HG02642 (cell line): ENCODE results near the gene HK2.
A peak's percentile ranks its signal among the peaks of the same experiment; 100 is the strongest.
"Not testable (repeated sequence)": the region's sequence is repeated elsewhere in the genome, so short reads cannot be mapped to it uniquely, and the experiment has no call there.

Experiments used
- ATAC-seq: cut with Tn5 transposase; IDR thresholded peaks from one replicate; pipeline ENCODE4 v1.9.1; 2021; ENCODE audit warnings: mild to moderate bottlenecking; ENCODE audit not compliant: unreplicated experiment, poor library complexity

HK2 gene

GRCh38 chr2:74891136-74891764, 57.3 kb downstream of the HK2 start:
- no peak for ATAC-seq

DNA sequence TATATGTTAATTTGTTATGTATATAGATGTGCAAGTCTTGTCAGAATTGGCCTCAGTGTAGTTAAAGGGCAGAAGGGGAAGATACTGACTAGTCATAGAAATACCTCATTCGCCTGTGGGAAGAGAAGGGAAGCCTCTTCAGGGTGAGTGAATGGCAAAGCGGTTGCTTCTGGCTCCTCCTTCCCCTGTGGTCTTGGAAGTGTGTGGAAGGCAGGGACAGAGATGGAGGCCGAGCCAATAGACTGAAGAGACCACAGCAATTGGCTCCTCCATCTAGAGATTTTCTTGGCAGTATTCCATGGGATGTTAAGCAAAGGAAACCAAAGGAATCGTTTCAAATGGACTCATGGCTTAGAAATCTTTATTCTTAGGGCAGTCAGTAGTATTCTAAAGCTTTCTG, 57.9 kb downstream of the HK2 start:
- ATAC-seq, result not testable (repeated sequence)

DNA sequence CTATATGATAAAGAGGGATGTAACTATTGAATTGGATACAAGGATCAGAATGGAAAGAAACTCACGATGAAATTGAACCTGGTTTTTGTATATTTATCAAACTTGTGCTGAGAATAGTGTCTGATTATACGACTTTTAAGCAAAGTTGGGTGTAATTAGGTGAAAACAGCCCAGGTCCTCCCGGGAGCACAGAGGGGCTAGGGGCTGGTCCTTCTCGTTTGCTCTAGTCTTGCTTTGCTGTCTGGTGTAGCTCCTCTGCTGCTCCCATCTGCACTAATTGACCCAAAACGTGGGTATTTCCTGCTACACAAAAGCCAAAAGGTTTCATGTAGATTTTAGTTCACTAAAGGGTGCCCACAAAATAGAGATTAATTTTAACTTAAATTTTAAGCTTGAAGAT, 58.7 kb downstream of the HK2 start:
- ATAC-seq, result no peak

DNA sequence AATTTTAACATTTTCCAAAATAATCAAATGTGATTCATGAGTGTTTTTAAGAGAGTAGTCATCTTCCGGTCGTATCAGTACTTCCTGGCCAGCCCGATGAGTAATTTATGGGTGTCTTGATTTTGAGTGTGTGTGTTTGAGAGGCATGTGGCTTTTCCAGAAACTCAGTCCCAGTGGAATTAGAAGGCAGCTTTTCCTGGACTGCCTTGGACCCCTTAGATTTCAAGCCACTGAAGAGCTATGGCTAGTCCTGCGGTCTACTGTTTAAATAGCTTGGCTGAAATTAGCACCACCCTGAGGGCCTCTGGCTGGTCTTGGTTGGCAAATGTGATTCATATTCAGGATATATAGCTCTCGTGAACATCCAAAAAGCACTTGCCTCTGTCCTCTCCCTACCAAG, 59.4 kb downstream of the HK2 start:
- ATAC-seq, result no peak

DNA sequence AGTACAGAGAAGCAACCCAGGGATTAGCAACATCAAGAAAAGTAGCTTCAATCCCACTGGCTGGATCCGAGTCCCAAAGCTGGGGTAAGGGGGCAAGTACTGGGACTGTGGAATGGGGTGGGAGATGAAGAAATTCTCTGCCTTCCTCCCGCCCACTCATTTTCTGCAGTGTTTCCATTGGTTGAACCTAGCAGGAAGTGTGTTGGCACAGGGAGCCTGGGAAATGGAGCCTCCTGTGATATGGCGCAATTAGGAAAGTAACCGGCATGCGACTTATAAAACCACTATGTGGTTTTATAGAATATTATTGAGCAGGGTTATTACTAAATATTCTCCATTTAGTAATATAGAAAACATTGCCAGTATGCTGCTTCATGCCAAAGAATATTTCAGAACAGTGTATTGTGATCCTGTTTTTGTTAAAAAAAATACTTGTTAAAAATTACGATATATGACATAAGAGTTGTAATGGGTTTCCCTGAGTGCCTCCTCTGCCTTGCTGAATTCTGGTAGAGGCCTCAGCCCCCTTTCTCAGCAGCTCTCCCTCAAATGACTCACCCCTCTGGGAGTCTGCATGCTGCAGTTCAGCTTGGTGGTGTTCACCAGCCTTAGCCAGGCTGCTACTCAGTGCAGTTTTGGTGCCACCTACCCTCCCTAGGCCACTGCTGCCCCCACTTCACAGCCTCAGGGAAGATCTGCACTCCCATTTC, 60.5 kb downstream of the HK2 start:
- no peak for ATAC-seq

- ATAC-seq, result no peak
Observed at GRCh38 chr2:74895001-74895400, 61.1 kb downstream of the HK2 start.

GRCh38 chr2:74896232-74896631, 62.3 kb downstream of the HK2 start:
- ATAC-seq, result no peak

- not testable (repeated sequence) for ATAC-seq
Observed at GRCh38 chr2:74900225-74900624, 66.3 kb downstream of the HK2 start.

- ATAC-seq, result no peak
Observed at GRCh38 chr2:74902281-74902860, 68.4 kb downstream of the HK2 start.

DNA sequence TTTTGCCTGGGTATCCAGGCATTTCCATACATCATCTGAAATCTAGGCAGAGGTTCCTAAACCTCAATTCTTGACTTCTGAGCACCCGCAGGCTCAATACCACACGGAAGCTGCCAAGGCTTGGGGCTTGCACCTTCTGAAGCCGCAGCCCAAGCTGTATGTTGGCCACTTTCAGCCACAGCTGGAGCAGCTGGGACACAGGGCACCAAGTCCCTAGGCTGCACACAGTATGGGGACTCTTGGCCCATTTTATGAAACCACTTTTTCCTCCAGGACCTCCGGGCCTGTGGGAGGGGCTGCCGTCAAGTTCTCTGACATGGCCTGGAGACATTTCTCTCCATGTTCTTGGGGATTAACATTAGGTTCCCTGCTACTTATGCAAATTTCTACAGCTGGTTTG, 72.5 kb downstream of the HK2 start:
- no peak for ATAC-seq

- not testable (repeated sequence) for ATAC-seq
Observed at GRCh38 chr2:74907560-74907959, 73.6 kb downstream of the HK2 start.

- no peak for ATAC-seq
Observed at GRCh38 chr2:74908748-74909444, 75.0 kb downstream of the HK2 start.

DNA sequence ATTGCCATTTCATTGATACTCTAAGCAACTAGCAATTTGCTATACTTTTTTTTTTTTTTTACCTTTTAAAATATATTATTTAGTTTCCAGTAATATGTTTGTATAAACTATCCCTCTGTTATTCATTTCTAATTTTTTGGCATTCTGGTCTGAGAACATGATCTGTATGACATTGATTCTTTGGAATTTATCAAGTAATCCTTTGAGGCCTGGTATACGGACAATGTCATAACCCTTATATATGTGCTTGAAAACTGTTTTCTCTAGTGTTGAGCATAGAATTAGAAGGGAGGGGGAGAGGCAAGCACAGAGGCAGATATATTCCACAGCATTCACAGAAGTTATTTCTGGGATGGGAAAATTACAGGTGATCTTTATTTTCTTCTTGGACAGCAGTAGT, 76.3 kb downstream of the HK2 start:
- no peak for ATAC-seq

- ATAC-seq, result no peak
Observed at GRCh38 chr2:74911061-74911460, 77.1 kb downstream of the HK2 start.

DNA sequence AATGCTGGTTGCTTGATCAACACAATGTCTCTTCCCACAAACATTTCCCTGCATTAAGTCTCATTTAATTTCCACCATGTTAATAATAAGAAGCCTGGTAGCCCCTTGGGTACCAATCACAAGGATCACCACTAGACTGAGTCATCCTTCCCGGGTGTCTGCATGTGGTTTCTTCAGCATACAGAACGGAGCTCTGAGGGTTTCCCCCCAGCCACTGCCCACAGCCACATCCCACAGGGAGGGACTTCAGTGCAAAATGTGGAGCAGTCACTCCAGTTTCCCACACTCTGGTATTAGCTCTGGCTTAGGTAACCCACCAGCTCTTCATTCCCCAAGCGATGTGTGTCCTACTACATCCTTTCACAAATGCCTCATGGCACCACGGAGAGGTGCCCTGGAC, 81.8 kb downstream of the HK2 start:
- ATAC-seq, result no peak

GRCh38 chr2:74916394-74916793, 82.5 kb downstream of the HK2 start:
- no peak for ATAC-seq

- no peak for ATAC-seq
Observed at GRCh38 chr2:74917702-74918619, 84.0 kb downstream of the HK2 start.

DNA sequence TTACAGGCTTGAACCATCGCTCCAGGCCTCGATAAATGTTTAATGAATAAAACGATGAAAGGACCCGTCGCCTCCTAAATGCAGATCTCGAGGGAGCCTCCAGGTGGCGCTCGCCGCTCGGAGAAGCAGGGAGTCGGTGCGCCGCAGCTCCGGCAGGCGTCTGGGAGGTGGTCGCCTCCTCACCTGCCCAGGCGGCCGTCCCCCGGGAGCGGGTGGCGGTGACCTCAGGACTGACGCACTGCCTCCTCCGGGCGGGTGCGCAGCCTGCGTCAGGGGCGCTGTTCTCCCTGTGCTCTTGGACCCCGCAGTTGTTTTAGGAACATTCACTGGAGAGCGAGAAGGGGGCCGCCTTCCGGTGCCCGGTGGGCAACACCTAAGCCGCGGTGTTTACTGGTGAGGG, 85.9 kb downstream of the HK2 start:
- ATAC-seq, result peak; percentile 61

GRCh38 chr2:74921236-74921736, 87.4 kb downstream of the HK2 start:
- ATAC-seq, result no peak

DNA sequence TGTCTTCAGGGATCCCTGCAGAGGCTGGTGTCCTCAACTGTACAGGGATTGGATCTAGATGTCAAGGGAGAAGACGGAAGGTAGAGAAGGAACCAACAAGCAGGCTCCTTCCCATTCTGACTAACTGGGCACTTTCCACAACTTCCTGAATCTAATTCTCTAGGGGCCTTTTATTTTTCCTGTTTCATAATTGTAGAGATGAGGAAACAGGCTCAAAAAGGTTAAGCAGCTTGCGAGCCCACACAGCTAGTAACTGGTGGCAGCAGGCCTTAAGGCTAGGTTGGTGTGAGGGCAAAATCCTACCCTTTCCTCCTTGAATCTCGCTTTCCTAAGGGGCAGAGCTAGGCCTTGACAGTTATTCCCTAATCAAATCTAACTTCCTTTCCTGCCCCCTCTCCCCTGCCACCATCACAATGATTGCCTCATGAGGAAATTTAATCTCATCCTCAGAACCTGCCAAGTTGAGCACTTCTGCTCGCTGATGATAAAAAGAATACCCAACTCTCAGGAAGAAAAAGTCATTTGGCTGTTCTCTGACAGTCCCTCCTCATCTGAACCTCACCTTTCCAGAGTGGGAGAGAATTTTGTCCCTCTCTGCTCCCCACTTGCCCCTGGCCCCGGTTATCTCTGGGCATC, 88.8 kb downstream of the HK2 start:
- no peak for ATAC-seq
